Posterior cingulate gyrus (tissue), 11 donors: ENCODE data around the gene GPD1L.
"Not testable (repeated sequence)": the region's sequence is repeated elsewhere in the genome, so short reads cannot be mapped to it uniquely, and the experiment has no call there.

Source experiments
- DNase-seq, 10 donors: peaks; one replicate each; pipeline versions ENCODE4 v3.0.0 to v3.0.0-alpha.2; 2020 to 2021; ENCODE audit warnings: mixed read lengths in 3 of 10
- intact Hi-C: fragments of 100-400 bp; cut with DNase I; formaldehyde crosslinking; loops from one replicate; pipeline ENCODE4 v1.15.1; 2023

The GPD1L gene

DNA sequence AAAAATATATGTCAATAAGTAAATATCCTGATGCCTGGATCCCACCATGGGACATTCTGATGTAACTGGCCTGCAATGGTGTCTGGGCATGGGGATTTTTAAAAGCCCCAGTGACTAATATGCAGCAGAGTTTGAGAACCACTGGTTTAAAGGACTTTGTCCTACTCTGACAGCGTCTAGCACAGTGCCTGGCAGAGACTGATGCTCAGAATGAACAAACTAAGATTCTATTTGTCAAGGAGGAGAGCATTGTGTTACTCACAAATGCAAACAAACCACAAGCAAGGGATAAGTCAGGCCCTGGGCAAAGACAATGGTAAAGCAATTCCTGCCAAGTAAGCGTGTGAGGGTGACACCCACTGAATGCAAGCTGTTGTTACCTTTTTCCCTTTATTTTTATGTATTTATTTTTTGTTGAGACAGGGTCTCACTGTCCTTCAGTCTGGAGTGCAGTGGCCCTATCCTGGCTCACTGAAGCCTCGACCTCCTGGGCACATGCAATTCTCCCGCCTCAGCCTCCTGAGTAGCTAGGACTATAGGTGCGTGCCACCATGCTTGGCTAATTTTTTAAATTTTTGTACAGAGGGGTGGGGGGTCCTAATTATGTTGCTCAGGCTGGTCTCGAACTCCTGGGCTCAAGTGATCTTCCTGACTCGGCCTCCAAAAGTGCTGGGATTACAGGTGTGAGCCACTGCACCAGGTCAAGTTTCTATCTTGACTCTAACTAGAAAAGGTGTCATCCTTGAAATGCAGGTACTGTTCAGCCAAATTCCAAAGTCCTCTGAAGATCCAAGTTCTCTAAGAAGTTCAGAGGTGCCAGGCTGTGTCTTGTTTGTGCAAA, 909 bp upstream of the GPD1L start:
- intact Hi-C loops, result loop anchor here (5.0 kb wide), 2 partner anchors 42 to 568 kb away; no protein-coding TSS in a partner anchor
- no peak for DNase-seq

DNA sequence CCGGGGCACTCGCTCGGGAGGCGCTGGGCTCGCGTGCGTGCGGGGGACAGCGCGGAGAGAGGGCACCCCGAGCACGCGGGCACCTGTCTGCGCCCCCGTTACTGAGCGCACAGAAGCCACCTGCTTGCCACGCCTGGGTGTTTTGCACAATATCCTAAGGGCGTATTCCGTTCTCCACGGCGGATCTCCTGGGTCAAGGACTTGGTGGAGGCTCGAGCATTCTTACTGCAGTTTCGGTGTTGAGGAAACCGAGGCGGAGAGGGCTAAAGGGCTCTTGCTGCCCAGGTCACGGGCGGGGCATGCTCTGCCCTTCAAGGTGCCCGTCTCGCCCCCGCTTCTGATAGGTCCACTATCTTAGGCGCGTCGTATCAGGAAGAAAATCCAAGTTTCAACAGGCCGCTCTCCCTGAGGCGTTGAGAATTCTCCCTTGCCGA, 526 bp downstream of the GPD1L start:
- intact Hi-C loops, result loop anchor here (5.0 kb wide), 2 partner anchors 40 to 570 kb away; no protein-coding TSS in a partner anchor
- DNase-seq, result no peak

DNA sequence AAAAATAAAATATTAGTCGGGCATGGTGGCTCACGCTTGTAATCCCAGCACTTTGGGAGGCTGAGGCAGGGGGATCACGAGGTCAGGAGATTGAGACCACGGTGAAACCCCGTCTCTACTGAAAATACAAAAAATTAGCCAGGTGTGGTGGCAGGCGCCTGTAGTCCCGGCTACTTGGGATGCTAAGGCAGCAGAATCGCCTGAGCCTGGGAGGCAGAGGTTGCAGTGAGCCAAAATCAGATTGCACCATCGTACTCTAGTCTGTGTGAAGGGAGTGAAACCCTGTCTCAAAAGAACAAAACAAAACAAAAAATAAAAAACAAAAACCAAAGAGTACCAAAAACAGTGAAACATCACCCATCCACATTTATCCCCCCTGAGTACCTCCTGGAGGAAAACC, 1.8 kb downstream of the GPD1L start:
- intact Hi-C loops, result loop anchor here (5.0 kb wide), 2 partner anchors 39 to 571 kb away; no protein-coding TSS in a partner anchor
- not testable (repeated sequence) for DNase-seq

GRCh38 chr3:32109256-32109655, 2.8 kb downstream of the GPD1L start:
- DNase-seq, result peak; percentile 48 to 95 (median 78)
- intact Hi-C loops, result loop anchor here (5.0 kb wide), 2 partner anchors 38 to 572 kb away; no protein-coding TSS in a partner anchor

DNA sequence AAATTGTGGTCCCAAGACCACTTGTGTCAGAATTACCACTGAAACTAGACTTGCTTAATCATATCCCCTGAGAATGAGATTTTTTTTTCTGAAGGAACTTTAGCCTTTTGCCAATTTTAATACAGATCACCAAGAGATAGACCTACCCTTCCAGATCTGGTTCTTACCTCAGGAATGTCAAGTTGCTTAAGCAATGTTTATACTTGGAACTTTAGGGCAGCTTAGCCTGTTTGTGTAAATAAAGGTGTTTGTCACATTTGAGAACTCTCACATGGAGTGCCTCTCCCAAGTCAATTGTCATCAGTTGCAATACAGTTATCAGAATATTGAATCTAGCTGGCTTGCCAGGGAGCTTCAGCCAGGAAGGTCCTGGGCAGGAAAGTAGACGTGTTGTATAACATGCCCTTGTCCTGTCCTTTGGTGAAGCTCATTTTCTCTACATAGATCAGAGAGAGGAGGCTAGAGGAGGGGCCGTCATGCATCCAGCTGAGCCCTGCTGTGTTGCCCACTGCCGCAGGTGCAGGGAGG, 3.9 kb downstream of the GPD1L start:
- intact Hi-C loops, result no loop called here
- no peak for DNase-seq

DNA sequence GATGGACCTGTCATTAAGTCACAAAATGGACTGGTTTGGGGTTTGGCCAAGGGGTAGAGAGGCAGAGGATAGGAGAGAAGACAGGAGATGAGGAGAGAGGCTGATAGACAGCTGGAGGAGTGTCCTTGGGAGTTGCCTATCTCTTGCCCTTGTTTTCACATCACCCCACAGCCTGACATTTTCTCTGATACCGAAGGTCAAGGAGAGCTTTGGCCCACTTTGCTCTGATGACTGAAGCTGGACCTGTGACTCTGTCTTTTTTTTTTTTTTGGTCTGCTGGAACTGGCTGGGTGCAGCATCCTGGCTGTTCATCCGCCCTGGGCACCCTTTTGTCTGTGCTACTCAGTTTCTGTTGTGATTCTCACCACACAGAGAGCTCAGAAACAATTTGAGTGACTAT, 5.1 kb downstream of the GPD1L start:
- no peak for DNase-seq
- intact Hi-C loops, result no loop called here

- intact Hi-C loops, result no loop called here
- no peak for DNase-seq
Observed at GRCh38 chr3:32113566-32113965, 7.1 kb downstream of the GPD1L start.

GRCh38 chr3:32113981-32114545, 7.6 kb downstream of the GPD1L start:
- no peak for DNase-seq
- intact Hi-C loops, result no loop called here

DNA sequence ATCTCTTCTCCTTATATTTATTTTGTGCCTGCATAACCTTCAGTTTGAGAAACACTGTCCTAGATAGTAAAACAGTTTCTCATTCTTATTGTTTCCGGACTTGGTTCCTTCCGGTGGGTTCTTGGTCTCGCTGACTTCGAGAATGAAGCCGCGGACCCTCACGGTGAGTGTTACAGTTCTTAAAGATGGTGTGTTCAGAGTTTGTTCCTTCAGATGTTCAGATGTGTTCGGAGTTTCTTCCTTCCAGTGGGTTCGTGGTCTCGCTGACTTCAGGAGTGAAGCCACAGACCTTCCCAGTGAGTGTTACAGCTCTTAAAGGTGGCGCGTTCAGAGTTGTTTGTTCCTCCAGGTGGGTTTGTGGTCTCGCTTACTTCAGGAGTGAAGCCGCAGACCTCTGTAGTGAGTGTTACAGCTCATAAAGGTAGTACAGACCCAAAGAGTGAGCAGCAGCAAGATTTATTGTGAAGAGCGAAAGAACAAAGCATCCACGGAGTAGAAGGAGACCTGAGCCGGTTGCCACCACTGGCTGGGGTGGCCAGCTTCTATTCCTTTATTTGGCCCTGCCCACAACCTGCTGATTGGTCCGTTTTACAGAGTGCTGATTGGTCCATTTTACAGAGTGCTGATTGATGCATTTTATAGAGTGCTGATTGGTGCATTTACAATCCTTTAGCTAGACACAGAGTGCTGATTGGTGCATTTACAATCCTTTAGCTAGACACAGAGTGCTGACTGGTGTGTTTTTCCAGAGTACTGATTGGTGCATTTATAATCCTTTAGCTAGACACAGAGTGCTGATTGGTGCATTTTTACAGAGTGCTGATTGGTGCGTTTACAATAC, 8.3 kb downstream of the GPD1L start:
- DNase-seq, intact Hi-C loops: not testable (repeated sequence)

- intact Hi-C loops, result no loop called here
- no peak for DNase-seq
Observed at GRCh38 chr3:32117320-32117719, 10.9 kb downstream of the GPD1L start.

GRCh38 chr3:32118215-32118614, 11.8 kb downstream of the GPD1L start:
- DNase-seq, result no peak
- intact Hi-C loops, result no loop called here

- intact Hi-C loops, result no loop called here
Observed at GRCh38 chr3:32120471-32120870, 14.1 kb downstream of the GPD1L start.

DNA sequence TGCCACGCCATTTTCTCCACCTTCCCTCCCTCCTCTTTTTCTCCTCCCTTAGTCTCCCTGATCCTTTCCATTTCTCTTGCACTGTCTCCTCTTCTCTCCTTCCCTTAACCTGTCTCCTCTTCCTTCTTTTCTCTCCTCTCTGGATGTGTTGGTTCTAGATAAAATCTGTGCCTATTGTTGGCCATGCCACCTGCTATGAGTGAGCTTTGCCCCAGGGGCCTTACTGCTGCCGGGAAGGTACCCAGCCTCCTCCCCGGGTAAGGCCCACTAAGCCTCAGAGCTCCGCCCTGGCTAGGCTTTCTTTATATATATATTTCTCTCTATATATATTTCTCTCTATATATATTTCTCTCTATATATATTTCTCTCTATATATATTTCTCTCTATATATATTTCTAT, 14.7 kb downstream of the GPD1L start:
- DNase-seq, result no peak
- intact Hi-C loops, result no loop called here

More at GRCh38 chr3:32120471-32120870, 14.1 kb downstream of the GPD1L start:
- no peak for DNase-seq

DNA sequence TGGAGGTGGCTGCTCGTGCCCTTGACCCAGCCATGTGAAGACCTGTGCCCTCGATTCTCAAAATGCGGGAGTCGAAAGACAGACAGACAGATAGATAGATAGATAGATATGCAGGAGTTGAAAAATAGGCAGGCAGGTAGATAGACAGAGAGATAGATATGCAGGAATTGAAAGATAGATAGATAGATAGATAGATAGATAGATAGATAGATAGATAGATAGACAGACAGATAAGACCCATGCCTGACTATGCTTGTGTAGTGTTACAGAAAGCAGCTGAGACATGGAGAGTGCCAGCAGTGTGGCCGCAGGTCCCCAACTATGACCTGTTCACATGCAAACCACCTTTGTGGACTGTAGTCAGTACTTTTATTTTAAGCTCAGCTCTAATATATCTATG, 17.2 kb downstream of the GPD1L start:
- no peak for DNase-seq
- intact Hi-C loops, result no loop called here

- DNase-seq, result peak in 5 of 10 donors; percentile 15 to 84 (median 41)
- intact Hi-C loops, result no loop called here
Observed at GRCh38 chr3:32125012-32125411, 18.6 kb downstream of the GPD1L start.

GRCh38 chr3:32126305-32127015, 20.0 kb downstream of the GPD1L start:
- no peak for DNase-seq
- intact Hi-C loops, result no loop called here

GRCh38 chr3:32127219-32127826, 20.9 kb downstream of the GPD1L start:
- no peak for DNase-seq
- intact Hi-C loops, result no loop called here

DNA sequence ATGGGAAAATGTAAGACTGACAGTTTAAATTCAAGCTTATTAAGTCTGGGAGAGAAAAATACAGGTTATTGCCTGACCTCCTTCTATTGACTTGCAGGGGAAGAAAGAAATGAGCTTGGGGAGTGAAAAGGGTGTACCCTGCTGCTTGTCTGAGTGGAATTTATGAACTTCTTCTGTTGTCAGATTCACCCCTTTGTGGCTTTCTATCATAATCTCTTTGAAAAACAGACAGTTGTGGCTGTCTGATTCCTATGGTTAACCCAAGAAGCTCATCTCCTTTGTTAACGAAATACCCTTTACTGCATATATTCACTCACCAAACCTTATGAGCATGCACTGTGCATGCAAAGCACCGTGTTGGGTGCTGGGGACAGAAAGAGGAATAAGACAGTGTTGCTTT, 22.5 kb downstream of the GPD1L start:
- no peak for DNase-seq
- intact Hi-C loops, result no loop called here

- DNase-seq, result no peak
- intact Hi-C loops, result no loop called here
Observed at GRCh38 chr3:32129832-32130231, 23.4 kb downstream of the GPD1L start.

GRCh38 chr3:32132121-32132520, 25.7 kb downstream of the GPD1L start:
- intact Hi-C loops, result no loop called here
- no peak for DNase-seq
